ENCODE results near the gene MBD3L4.

DNA sequence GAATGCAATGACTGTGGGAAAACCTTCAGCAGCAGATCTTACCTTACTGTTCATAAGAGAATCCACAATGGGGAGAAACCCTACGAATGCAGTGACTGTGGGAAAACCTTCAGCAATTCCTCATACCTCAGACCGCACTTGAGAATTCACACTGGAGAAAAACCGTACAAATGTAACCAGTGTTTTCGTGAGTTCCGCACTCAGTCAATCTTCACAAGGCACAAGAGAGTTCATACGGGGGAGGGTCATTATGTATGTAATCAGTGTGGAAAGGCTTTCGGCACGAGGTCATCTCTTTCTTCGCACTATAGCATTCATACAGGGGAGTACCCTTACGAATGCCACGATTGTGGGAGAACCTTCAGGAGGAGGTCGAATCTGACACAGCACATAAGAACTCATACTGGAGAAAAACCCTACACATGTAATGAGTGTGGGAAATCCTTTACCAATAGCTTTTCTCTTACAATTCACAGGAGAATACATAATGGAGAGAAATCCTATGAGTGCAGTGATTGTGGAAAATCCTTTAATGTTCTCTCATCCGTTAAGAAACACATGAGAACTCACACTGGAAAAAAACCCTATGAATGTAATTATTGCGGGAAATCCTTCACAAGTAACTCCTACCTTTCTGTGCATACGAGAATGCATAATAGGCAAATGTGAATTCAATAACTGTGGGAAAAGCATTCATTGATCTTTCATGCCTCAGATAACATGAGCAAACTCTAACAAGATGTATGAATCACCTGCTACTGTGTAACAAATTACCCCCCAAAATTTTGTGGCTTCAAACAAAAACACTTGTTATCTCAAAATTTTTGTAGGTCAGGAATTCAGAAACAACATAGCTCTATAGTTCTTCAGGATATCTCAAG is 43.3 kb upstream of the MBD3L4 start:
- TF ChIP-seq, protein P1, sequence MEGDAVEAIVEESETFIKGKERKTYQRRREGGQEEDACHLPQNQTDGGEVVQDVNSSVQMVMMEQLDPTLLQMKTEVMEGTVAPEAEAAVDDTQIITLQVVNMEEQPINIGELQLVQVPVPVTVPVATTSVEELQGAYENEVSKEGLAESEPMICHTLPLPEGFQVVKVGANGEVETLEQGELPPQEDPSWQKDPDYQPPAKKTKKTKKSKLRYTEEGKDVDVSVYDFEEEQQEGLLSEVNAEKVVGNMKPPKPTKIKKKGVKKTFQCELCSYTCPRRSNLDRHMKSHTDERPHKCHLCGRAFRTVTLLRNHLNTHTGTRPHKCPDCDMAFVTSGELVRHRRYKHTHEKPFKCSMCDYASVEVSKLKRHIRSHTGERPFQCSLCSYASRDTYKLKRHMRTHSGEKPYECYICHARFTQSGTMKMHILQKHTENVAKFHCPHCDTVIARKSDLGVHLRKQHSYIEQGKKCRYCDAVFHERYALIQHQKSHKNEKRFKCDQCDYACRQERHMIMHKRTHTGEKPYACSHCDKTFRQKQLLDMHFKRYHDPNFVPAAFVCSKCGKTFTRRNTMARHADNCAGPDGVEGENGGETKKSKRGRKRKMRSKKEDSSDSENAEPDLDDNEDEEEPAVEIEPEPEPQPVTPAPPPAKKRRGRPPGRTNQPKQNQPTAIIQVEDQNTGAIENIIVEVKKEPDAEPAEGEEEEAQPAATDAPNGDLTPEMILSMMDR (IDR thresholded peaks at IDR 0.05; ENCODE audit: insufficient read depth, low read length, poor library complexity, severe bottlenecking) = no peak
- no peak for TF ChIP-seq EZH2phosphoT487 (conservative IDR thresholded peaks at IDR 0.05; ENCODE audit: low read length)
